Stimulated activated CD4-positive, alpha-beta T cell treated with anti-CD3 and anti-CD28 coated beads, Interleukin-2, amount 100 ng/mL, for 4 hours (primary cell): ENCODE data around the gene SLC34A3.

Experiments
- DNase-seq: peaks from one replicate; pipeline ENCODE4 v3.0.0-alpha.2; 2020; ENCODE audit warnings: low read depth

SLC34A3 gene

DNA sequence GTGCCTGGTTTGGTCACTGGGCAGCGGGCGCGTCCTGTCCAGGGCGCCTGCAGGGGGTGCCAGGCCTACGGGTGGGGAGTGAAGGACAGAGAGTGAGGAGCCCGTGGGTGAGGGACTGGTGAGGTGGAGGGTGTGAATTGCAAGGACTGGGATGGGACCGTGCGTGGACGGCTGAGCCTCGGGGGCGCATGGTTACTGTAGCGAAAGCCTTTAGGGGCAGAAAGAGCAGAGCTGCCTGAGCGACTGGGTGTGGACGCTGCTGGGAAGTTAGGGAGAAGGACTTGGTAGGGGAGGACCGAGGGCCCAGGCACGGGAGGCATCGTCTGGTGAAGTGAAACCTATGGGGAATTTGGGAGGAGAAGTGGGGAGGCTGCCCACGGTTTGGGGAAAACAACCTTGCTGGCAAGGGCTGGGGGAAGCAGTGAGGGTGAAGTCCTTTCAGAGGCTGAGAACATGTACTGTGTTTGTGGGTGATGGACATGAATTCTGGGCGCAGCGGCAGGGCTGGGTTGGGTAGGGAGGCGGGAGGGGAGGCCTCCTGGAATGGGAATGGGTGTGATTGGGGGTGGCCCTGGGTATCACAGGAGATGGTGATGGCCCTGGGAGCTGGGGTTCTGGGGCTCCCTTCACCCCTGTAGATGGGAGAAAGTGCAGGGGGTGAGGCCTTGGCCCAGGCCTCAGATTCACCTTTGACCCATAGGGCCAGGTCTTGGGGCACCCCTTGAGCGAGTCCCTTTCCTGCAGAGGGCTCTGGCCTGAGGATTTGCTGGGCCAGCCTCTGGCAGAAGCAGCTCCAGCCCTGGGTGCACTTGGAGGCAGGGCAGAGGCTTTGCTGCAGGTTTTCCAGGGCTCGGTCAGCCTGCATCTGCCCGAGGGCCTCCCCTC lies 45.1 kb downstream of the SLC34A3 start:
- DNase-seq, result no peak

DNA sequence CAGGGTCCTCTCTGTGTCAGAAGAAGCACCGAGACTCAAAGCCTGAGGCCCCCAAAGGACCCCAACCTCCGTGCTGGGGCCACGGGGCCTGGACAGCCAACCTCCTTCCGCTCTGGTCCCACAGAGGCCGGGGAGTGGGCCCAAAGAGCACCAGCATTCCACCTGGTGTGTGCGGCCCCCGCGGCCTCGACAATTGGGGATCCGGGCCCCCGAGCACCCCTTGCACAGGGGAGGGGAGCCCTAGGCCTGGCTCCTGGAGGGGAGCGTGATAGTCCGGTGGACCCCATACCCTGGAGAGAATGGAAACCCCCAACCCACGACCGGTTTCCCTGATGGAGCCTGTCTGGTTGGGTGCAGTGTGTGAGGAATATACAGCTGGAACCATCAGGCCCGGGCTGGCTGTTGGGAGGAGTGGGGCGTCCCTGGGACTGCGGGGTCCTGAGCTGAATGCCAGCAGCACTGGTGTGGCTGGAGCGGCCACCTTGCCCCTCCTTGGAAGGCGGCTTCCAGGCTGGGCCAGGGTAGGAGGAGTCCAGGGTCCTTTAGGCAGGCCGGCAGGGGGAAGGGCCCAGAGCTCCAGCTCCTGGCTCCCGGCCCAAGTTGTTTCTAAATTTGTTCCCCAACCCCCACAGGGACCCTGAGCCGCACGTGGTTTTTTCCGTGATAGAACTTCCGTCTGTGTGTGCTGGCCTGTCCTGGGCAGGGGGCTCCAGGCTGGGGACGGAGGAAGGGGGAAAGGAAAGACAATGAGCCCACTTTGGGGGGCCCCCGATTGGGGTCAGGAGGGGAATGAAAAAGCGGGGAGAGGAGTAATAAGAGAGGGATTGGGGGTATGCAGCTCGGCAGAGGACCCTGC lies 46.0 kb downstream of the SLC34A3 start:
- no peak for DNase-seq

- no peak for DNase-seq
These were observed 46.8 kb downstream of the SLC34A3 start, which contains the start of gene TOR4A for GRCh38 chr9:137277329-137278041. Gene TOR4A (plus strand): TSS chr9:137277726. CDS start chr9:137278690, 964 bp downstream.

DNA sequence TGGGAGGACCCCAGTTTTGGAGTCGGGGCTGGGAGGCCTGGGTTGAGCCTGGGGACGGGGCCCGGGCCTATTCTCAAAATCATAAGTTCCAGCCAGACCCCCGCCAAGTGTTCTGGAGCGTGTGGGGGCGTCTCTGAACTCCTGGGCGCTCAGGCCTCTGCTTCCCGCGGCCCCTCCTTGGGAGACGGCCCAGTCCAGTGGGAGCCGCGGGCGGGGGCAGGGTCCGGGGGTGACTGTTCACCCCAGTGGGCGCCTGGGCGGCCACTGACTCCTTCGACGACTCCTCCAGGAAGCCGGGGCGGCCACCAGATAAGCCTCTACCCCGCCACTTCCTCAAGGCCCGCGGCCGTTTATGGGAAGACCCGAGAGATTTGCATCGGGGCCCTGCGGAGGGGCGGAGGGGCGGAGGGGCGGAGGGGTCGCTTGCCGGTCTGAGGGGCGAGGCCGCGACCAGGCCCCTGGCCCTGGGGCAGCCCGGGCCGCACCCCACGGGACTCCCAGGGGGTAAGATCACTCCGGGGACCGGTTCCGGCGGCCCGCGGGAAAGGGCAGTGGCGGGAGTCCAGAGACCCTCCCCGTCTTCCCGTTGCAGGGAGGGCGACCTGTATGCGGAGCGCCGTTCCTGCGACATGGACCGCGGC lies 47.5 kb downstream of the SLC34A3 start:
- no peak for DNase-seq

- DNase-seq, result no peak
These were observed 48.3 kb downstream of the SLC34A3 start for GRCh38 chr9:137278721-137279711.

DNA sequence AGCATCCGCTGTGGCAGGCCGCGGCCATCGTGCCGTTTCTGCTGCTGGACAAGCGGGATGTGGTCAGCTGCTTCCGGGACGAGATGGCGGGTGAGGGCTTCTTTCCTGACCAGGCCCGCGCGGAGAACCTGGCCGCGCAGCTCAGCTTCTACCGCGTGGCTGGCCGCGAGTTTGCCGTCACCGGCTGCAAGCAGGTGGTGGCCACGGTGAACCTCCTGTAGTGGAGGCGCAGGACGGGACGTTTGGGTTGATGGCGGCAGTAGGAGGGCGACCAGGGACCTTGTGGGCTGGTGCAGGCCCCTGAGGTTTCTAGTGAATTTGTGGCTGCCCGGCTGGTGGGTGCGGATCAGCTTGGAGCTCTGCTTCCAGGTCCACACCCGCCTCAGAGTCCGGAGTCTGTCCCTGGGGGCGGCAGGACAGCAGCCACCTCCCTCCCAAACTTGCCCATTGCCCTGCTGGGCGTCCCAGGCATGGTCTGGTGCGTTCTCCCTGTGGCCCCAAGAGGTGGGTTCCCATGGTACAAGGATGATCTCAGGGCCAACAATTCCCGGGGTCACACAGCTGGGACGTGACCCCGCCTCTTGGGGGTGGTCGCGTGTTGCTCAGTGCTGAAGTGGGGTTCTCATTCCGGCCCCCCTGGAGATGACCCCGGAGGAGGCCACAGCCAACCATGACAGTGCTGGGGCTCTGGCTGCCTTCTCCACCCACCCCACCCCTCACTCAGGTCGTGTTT lies 49.2 kb downstream of the SLC34A3 start:
- no peak for DNase-seq

GRCh38 chr9:137280474-137281344 lies 50.0 kb downstream of the SLC34A3 start:
- DNase-seq, result no peak

GRCh38 chr9:137281345-137282116 lies 50.8 kb downstream of the SLC34A3 start:
- DNase-seq, result no peak
